RWPE2 (cell line): ENCODE measurements around the gene AIMP1.
"Not testable (repeated sequence)": the region's sequence is repeated elsewhere in the genome, so short reads cannot be mapped to it uniquely, and the experiment has no call there.

Experiments used
- ATAC-seq: fragments of 200-7000 bp; cut with Tn5 transposase; 3 replicates; pipeline ENCODE4 v1.9.1; 2021; ENCODE audit warnings: low read depth
- DNase-seq: peaks from one replicate; pipeline ENCODE4 v3.0.0-alpha.2; 2020; ENCODE audit warnings: low spot score
- H3K27ac ChIP-seq: fragments of 450-650 bp; 2 replicates; pipeline ENCODE4 v1.5.1; 2017; ENCODE audit warnings: mild to moderate bottlenecking; ENCODE audit not compliant: poor library complexity, severe bottlenecking
- H3K27me3 ChIP-seq: fragments of 250-450 bp; sonication (Bioruptor Pico); 2 replicates; pipeline ENCODE4 v1.5.1; 2021; ENCODE audit warnings: mild to moderate bottlenecking, moderate library complexity; ENCODE audit not compliant: insufficient read depth, poor library complexity, severe bottlenecking
- H3K36me3 ChIP-seq: fragments of 250-450 bp; sonication (Bioruptor Pico); 2 replicates; pipeline ENCODE4 v1.5.1; 2020; ENCODE audit warnings: low read depth, mild to moderate bottlenecking, moderate library complexity
- H3K4me1 ChIP-seq: fragments of 250-450 bp; sonication (Bioruptor Pico); 2 replicates; pipeline ENCODE4 v1.5.1; 2021; ENCODE audit warnings: mild to moderate bottlenecking, moderate library complexity; ENCODE audit not compliant: insufficient read depth, poor library complexity, severe bottlenecking
- H3K4me3 ChIP-seq: fragments of 250-450 bp; sonication (Bioruptor Pico); 2 replicates; pipeline ENCODE4 v1.5.1; 2021; ENCODE audit warnings: mild to moderate bottlenecking, moderate library complexity; ENCODE audit not compliant: severe bottlenecking
- H3K9me3 ChIP-seq: fragments of 250-450 bp; sonication (Bioruptor Pico); 2 replicates; pipeline ENCODE4 v1.5.1; 2021; ENCODE audit warnings: mild to moderate bottlenecking, moderate library complexity; ENCODE audit not compliant: severe bottlenecking
- TF ChIP-seq, protein P1 (sequence below): fragments of 450-650 bp; IDR thresholded peaks from one replicate; pipeline ENCODE4 v1.5.1; 2017; ENCODE audit warnings: mild to moderate bottlenecking, moderate library complexity; ENCODE audit not compliant: poor library complexity, severe bottlenecking

Gene AIMP1

DNA sequence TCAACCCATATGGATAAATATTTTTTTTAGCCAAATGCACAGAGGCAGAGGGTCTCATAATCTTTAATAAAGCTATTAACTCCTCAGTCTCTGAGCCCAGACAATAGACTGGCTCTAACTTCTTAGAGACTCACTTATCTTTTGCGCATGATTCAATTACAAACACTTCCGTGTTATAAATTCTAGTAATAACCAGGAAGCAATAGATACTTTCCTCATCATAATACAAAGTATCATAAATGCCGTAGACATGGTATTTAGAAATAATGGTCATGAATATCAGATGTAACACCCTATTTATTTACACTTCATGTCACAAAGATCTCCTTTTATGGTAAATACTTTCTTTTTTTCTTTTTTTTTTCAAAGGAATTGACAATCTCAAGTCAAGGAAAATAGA is 56.7 kb downstream of the AIMP1 start:
- Histone ChIP-seq H3K9me3 (no peaks in the 10 kb centered on the region), H3K27ac (no peak overlapping the region), H3K4me1 (no peaks in the 10 kb centered on the region), H3K4me3 (no peak overlapping the region), H3K27me3 (no peaks in the 10 kb centered on the region), H3K36me3 (no peaks in the 10 kb centered on the region)
- DNase-seq, result no peak
- TF ChIP-seq, protein P1, sequence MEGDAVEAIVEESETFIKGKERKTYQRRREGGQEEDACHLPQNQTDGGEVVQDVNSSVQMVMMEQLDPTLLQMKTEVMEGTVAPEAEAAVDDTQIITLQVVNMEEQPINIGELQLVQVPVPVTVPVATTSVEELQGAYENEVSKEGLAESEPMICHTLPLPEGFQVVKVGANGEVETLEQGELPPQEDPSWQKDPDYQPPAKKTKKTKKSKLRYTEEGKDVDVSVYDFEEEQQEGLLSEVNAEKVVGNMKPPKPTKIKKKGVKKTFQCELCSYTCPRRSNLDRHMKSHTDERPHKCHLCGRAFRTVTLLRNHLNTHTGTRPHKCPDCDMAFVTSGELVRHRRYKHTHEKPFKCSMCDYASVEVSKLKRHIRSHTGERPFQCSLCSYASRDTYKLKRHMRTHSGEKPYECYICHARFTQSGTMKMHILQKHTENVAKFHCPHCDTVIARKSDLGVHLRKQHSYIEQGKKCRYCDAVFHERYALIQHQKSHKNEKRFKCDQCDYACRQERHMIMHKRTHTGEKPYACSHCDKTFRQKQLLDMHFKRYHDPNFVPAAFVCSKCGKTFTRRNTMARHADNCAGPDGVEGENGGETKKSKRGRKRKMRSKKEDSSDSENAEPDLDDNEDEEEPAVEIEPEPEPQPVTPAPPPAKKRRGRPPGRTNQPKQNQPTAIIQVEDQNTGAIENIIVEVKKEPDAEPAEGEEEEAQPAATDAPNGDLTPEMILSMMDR, result no peak
- no peak for ATAC-seq

DNA sequence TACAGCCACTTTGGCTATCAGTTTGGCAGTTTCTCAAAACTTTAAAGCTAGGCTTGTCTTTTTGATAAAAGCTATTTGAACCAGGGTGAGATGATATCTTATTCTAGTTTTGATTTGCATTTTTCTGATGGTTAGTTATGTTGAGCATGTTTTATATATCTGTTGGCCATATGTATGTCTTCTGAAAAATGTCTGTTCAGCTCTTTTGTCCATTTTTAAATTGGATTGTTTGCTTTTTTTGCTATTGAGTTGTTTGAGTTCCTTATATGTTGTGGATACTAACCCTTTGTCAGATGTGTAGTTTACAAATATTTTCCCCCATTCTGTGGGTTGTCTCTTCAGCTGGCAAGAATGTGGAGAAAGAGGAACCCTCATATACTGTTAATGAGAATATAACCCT is 63.8 kb downstream of the AIMP1 start:
- no peaks in the 10 kb centered on the region for H3K4me1 ChIP-seq
- TF ChIP-seq, protein P1, result no peak
- ATAC-seq, result no peak
- no peaks in the 10 kb centered on the region for H3K36me3 ChIP-seq
- DNase-seq, result no peak
- no peaks in the 10 kb centered on the region for H3K27me3 ChIP-seq
- H3K4me3 ChIP-seq, result no peak overlapping the region
- H3K9me3 ChIP-seq, result no peaks in the 10 kb centered on the region
- no peak overlapping the region for H3K27ac ChIP-seq

DNA sequence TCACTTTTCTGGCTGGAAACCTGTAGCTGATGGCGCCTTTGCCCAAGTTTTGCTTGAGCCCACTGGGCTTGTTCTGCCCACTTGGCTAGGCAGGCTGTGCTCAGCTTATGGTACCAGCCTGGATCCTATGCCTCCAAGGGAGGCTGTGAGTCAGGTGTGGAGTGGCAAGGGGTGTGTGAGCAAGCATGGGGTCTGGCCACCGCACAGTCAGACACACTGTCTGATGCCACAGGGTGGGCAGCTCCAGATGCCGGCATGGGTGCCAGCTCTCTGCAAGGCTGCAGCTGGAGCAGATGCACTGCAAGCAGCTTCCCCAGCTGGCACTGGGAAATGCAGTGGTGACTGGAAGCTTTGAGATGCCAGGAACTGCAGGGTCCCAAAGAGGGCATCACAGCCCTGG is 68.5 kb downstream of the AIMP1 start:
- TF ChIP-seq, protein P1, result no peak
- H3K4me3 ChIP-seq, result no peak overlapping the region
- no peaks in the 10 kb centered on the region for H3K27me3 ChIP-seq
- no peak overlapping the region for H3K27ac ChIP-seq
- H3K9me3 ChIP-seq, result no peaks in the 10 kb centered on the region
- no peaks in the 10 kb centered on the region for H3K4me1 ChIP-seq
- no peak for DNase-seq
- no peaks in the 10 kb centered on the region for H3K36me3 ChIP-seq
- no peak for ATAC-seq

DNA sequence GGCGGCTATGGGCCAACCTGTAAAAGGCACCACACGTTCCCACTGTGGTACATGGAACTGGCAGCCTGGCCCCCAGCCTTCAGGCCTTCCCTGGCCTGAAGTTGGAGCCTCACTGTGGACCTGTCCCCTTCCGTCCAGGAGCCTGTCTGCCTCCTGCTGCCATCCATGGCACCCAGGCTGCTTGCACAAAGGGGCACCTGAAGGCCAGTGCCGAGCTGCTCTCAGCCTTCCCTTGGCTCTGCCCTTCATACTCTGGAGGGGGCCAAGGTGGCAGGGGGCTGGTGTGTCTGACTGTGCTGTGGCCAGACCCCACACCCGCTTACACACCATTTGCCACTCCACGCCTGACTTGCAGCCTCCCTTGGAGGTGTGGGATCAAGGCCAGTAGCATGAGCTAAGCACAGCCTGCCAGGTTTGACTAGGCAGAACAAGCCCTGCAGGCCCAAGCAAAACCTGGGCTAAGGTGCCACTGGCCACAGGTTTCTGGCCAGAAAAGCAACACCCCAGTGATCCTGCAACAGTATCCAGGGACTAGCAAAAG is 69.6 kb downstream of the AIMP1 start:
- TF ChIP-seq, protein P1, result no peak
- Histone ChIP-seq H3K9me3 (no peaks in the 10 kb centered on the region), H3K27me3 (no peaks in the 10 kb centered on the region), H3K4me3 (no peak overlapping the region), H3K27ac (no peak overlapping the region), H3K36me3 (no peaks in the 10 kb centered on the region), H3K4me1 (no peaks in the 10 kb centered on the region)
- DNase-seq (no peak), ATAC-seq (no peak)

DNA sequence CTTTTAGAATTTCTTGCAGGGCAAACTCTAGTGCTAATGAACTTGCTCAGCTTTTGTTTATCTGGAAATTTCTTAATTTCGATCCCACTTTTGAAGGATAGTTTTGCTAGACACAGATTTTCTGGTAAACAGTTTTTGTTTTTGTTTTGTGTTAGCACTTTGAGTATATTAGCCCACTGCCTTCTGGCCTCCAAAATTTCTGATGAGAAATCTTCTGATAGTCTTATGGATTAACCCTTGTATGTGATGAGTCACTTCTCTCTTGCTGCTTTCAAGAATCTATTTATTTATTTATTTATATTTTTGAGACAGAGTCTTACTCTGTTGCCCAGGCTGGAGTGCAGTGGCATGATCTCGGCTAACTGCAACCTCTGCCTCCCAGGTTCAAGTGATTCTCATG is 79.2 kb downstream of the AIMP1 start:
- no peak overlapping the region for H3K4me3 ChIP-seq
- DNase-seq (no peak), ATAC-seq (no peak)
- H3K27me3 ChIP-seq, result no peaks in the 10 kb centered on the region
- no peaks in the 10 kb centered on the region for H3K36me3 ChIP-seq
- H3K9me3 ChIP-seq, result peaks cover 10% of the 10 kb centered on the region
- H3K27ac ChIP-seq, result no peak overlapping the region
- H3K4me1 ChIP-seq, result no peaks in the 10 kb centered on the region
- TF ChIP-seq, protein P1, result no peak

DNA sequence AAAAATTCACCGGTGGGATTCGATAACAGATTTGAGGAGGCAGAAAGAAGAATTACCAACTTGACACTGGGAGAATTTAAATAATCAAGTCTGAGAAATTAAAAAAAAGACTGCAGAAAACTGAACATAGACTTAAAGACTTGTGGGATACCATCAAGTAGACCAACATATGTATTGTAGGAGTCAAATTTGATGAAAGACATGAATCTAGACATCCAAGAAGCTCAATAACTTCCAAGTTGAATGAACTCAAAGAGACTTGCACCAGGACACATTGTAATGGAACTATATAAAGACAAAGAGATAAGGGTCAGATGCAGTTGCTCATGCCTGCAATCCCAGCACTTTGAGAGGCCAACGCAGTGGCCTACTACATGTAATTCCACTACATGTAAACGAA is 82.5 kb downstream of the AIMP1 start:
- DNase-seq, H3K36me3 ChIP-seq, H3K4me3 ChIP-seq, ATAC-seq, H3K4me1 ChIP-seq, H3K27me3 ChIP-seq, H3K9me3 ChIP-seq, H3K27ac ChIP-seq: not testable (repeated sequence)
